Measurements from ENCODE around the gene HSPA5. TPM values are rescaled to one million over a fixed set of nuclear protein-coding genes. Genes with fewer than 3 reads are reported as not detected.
"Not testable (repeated sequence)": the region's sequence is repeated elsewhere in the genome, so short reads cannot be mapped to it uniquely, and the experiment has no call there.

Gene HSPA5
- total RNA-seq, 2 donors from 2014 or later, result 281 to 441 TPM

DNA sequence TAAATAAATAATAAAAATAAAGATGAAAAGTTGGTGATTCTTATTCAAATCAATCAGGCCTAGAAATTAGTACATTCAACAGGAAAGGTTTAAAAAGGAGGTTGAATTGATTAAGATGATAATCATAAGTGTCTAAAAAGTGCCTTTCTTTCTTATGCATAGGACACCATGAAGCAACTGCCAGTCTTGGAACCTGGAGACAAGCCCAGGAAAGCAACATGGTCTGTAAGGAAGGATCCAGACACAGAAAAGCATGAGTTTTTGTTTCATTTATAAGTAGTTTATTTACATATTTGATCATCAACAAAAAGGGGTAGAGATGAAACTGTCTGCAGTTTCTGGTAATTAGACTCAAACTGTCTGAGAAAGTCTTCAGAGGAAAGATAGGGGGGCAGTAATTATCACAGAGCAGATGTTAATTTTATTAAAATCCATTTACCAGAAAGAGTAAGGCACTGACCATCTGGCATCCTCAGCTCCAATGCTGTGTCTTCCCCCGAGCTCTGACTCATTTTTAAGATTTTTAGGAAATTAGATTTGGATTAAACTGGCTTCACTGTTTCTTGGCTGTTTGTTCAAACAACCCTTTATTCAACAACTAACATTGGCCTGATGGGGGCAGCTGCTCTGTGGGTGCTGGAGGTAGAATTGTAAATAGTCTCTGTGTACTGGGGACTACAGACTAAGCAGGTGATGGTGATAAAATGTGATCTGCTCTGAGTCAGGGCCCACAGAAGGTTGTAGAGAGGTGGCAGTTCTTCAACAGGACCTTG, 38.1 kb downstream of the HSPA5 start:
- Histone ChIP-seq H3K9ac (ENCODE audit: low read depth in 2 of 2, low read length in 2 of 2) (no peak overlapping the region), H3K4me3 (no peak overlapping the region), H3K27ac (no peak overlapping the region), H3K9me3 (no peaks in the 10 kb centered on the region), H3K36me3 (no peaks in the 10 kb centered on the region), H3K4me1 (peaks cover 2% of the 10 kb centered on the region), H3K27me3 (no peaks in the 10 kb centered on the region)
- no peak for DNase-seq
- TF ChIP-seq, protein P1, sequence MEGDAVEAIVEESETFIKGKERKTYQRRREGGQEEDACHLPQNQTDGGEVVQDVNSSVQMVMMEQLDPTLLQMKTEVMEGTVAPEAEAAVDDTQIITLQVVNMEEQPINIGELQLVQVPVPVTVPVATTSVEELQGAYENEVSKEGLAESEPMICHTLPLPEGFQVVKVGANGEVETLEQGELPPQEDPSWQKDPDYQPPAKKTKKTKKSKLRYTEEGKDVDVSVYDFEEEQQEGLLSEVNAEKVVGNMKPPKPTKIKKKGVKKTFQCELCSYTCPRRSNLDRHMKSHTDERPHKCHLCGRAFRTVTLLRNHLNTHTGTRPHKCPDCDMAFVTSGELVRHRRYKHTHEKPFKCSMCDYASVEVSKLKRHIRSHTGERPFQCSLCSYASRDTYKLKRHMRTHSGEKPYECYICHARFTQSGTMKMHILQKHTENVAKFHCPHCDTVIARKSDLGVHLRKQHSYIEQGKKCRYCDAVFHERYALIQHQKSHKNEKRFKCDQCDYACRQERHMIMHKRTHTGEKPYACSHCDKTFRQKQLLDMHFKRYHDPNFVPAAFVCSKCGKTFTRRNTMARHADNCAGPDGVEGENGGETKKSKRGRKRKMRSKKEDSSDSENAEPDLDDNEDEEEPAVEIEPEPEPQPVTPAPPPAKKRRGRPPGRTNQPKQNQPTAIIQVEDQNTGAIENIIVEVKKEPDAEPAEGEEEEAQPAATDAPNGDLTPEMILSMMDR (IDR thresholded peaks at IDR 0.05), result no peak
- intact Hi-C loops (cut with DNase I), result no loop called here

DNA sequence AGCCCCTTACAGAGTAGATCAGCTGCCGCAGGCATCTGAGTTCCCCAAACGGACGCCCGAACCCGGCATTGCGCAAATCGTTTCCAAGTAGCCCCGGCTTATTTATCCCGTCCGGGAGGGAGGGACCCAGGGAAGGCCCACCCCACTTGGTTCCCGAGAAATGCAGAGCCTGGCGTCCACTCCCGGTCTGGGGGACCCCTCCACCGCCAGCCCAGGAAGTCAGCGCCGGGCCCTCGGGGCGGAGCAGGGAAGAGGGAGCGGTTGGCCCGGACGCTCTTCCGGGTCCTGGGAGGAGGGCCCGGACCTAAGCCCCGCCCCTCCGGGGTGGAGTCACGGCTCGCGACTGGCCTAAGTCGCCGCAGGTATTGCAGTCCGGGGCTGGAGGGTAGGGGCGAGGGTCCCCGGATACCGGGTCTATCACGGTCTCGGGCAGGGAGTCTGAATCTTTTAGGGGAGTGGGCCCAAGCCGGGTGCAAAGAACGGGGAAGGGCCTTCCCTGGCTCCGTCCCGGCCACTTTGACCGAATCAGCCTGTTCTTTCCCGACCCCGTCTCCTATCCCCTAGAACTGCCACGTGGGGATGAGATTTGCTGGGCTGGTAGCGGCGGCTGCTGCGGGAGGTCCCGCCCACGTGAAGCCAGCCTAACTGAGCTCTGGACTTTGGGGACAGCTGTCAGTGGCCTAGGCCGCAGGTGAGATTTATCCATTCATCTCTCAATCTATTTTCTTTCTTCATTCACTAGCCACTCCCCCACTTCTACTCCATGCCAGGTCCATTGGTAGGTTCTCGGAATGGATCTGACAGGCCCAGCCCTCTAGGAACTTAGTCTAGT, 40.7 kb downstream of the HSPA5 start, which contains the start of gene RABEPK:
TSS of gene RABEPK (plus strand) at position 327 of the 832 bp plus-strand sequence. CDS start 2,472 bp downstream, outside the sequence.
- TF ChIP-seq, protein P1 (IDR thresholded peaks at IDR 0.05), result no peak
- peak; percentile 97 for DNase-seq
- no peaks in the 10 kb centered on the region for H3K9me3 ChIP-seq
- peak within 1 kb of the TSS; percentile 69 for H3K4me3 ChIP-seq
- peak within 1 kb of the TSS; percentile 94 for H3K27ac ChIP-seq
- H3K27me3 ChIP-seq, result no peaks in the 10 kb centered on the region
- peak within 1 kb of the TSS; percentile 85 to 94 for H3K9ac ChIP-seq (ENCODE audit: low read depth in 2 of 2, low read length in 2 of 2)
- intact Hi-C loops (cut with DNase I), result no loop called here
- no peaks in the 10 kb centered on the region for H3K36me3 ChIP-seq
- H3K4me1 ChIP-seq, result peaks cover 2% of the 10 kb centered on the region

DNA sequence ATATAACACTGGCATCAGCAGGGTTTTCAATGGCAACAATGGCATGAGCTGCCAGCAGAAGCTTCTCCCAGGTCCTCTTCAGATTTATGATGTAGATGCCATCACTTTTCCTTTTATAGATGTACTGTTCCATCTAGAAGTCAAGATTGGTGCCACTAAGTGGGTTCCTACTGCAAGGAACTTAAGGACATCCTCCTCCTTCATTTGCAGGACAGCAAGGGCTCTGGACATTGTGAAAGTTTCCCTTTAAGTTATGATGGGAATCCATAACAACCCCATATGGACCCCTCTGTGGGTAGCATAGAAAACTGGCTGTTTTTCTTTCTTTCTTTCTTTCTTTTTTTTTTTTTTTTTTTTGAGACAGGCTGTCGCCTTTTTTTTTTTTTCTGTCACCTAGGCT, 45.6 kb downstream of the HSPA5 start:
- intact Hi-C loops (cut with DNase I); DNase-seq; H3K4me1 ChIP-seq; H3K36me3 ChIP-seq; H3K27ac ChIP-seq; H3K9me3 ChIP-seq; H3K4me3 ChIP-seq; H3K27me3 ChIP-seq; H3K9ac ChIP-seq (ENCODE audit: low read depth in 2 of 2, low read length in 2 of 2): not testable (repeated sequence)

DNA sequence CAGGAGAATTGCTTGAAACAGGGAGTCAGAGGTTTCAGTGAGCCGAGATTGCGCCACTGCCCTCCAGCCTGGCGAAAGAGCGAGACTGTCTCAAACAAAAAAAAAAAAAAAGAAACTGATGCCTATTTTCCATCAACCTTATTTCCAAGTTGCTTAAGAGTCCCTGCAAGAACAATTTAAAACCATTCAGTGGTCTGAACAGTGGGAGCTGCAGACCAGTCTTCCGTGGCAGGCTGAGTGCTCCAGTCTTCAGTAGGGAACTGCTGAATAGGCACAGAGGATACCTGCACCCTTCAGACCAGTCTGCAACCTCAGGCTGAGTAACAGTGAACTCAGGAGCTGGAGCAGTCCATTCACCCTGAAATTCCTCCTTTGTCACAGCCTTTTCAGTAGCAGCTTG, 46.7 kb downstream of the HSPA5 start:
- H3K36me3 ChIP-seq; H3K9ac ChIP-seq (ENCODE audit: low read depth in 2 of 2, low read length in 2 of 2); H3K4me3 ChIP-seq; H3K4me1 ChIP-seq; H3K9me3 ChIP-seq; H3K27me3 ChIP-seq; H3K27ac ChIP-seq; intact Hi-C loops (cut with DNase I); DNase-seq: not testable (repeated sequence)

DNA sequence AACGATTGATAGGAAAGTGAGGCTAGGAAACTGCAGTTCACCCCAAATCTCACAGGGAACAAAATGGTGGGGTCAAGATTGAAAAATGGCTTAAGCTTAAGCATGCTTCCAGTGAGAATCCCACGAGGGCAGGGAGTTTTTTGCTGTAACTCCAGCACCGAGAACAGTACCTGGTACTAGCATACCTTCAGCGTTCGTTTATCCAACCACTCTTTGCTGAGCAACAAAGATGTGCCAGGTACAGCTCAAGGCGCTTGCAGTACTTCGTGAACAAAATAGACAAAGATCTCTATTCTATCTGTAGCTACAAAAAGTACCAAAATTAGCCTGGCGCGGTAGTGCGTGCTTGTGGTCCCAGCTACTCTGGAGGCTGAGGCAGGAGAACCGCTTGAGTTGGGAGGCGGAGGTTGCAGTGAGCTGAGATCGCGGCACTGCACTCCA, 50.8 kb downstream of the HSPA5 start:
- Histone ChIP-seq H3K4me1 (peaks cover 6% of the 10 kb centered on the region), H3K27ac (peak overlapping the region; percentile 81), H3K27me3 (no peaks in the 10 kb centered on the region), H3K9me3 (no peaks in the 10 kb centered on the region), H3K9ac (ENCODE audit: low read depth in 2 of 2, low read length in 2 of 2) (peak overlapping the region; percentile 90 to 99), H3K36me3 (no peaks in the 10 kb centered on the region), H3K4me3 (peak overlapping the region; percentile 98)
- intact Hi-C loops (cut with DNase I), result no loop called here
- TF ChIP-seq, protein P1 (IDR thresholded peaks at IDR 0.05), result no peak
- DNase-seq, result no peak

DNA sequence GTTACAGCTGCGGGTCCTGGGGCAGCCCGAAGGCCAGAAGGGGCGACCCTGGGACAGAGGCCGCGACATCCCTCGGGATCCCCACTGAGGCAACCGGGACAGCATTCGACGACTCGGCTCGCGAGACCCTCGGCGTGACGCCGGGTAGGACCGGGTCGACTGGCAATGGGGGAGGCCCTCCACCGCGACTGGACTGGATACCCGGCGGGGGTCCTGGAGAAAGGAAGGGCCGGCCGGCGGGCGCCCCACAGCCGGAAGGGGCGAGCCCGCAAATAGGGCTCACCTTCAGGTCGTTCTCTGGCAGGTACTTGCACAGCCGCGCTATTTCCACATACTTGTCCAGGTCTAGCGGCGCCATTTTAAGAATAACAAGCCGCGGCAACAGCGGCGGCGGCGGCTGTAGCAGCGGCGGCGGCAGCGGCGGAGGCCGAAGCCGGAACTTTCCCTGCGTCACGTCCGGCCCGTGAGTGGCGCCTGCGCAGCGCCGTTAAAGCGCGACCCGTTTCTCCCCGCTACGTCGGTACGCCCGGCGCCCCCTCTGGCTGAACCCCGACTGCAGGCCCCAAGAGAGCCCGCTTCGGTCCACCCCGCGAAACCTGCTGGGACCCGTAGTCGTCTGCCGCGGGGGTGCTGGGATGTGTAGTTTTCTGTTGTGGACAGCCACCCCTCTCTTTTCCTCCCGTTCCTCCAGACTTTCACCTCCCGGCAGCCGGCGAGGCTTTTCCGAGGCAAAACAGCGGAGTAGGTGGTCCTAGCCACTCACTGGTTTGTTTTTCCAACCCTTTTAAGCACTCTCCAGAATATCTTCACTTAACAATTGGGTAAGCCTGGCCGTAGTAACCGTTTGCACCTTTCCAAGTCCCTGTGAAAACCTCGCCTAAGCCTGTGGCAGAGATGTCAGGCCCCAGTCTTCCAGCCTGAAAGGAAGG, 51.5 kb downstream of the HSPA5 start, which contains the start of gene PPP6C:
TSS of gene PPP6C (minus strand) at position 443 of the 929 bp plus-strand sequence. CDS start at position 358, 85 bp downstream.
- Histone ChIP-seq H3K27me3 (no peaks in the 10 kb centered on the region), H3K36me3 (no peaks in the 10 kb centered on the region), H3K27ac (peak within 1 kb of the TSS; percentile 81), H3K4me3 (peak within 1 kb of the TSS; percentile 98), H3K9ac (ENCODE audit: low read depth in 2 of 2, low read length in 2 of 2) (peak within 1 kb of the TSS; percentile 90 to 99), H3K4me1 (peaks cover 6% of the 10 kb centered on the region), H3K9me3 (no peaks in the 10 kb centered on the region)
- TF ChIP-seq, protein P1 (IDR thresholded peaks at IDR 0.05), result peak; percentile 52
- peak; percentile 97 for DNase-seq
- intact Hi-C loops (cut with DNase I), result no loop called here

All from colonic mucosa (tissue), 4 donors.